GM13976 (cell line): ENCODE results near the gene FAM168A.

ENCODE experiments used
- DNase-seq: peaks from one replicate; pipeline ENCODE4 v3.0.0; 2012; ENCODE audit warnings: low spot score
- CTCF ChIP-seq: IDR thresholded peaks from 2 replicates; pipeline ENCODE4 v1.5.1; 2012; ENCODE audit warnings: borderline replicate concordance, mild to moderate bottlenecking; ENCODE audit not compliant: insufficient read depth; ENCODE audit errors: extremely low read depth, missing control alignments, control extremely low read depth
- in situ Hi-C: fragments of 300-500 bp; cut with MboI; formaldehyde crosslinking; loops from one replicate; pipeline ENCODE4 v1.12.0; 2022; ENCODE audit warnings: low sequenced_read_pairs, mixed read lengths, inconsistent platforms; ENCODE audit not compliant: unreplicated experiment

The FAM168A gene

GRCh38 chr11:73597336-73597955, 466 bp downstream of the FAM168A start:
- in situ Hi-C loops: no loop called here
- no peak for DNase-seq

GRCh38 chr11:73596547-73596946, 1.4 kb downstream of the FAM168A start:
- no peak for TF ChIP-seq CTCF
- in situ Hi-C loops: no loop called here
- DNase-seq: no peak

More at GRCh38 chr11:73597336-73597955, 466 bp downstream of the FAM168A start:
- no peak for TF ChIP-seq CTCF

GRCh38 chr11:73592640-73593039, 5.3 kb downstream of the FAM168A start:
- in situ Hi-C loops: no loop called here
- DNase-seq: no peak
- TF ChIP-seq CTCF: no peak

- no peak for TF ChIP-seq CTCF
- no peak for DNase-seq
- in situ Hi-C loops: no loop called here
These were observed 6.2 kb downstream of the FAM168A start for GRCh38 chr11:73591743-73592142.

- DNase-seq: no peak
- TF ChIP-seq CTCF: no peak
- in situ Hi-C loops: no loop called here
These were observed 6.9 kb downstream of the FAM168A start for GRCh38 chr11:73590991-73591390.

- no peak for TF ChIP-seq CTCF
- no peak for DNase-seq
- in situ Hi-C loops: no loop called here
These were observed 11.1 kb downstream of the FAM168A start for GRCh38 chr11:73586791-73587190.
